ENCODE data around the gene RETN. TPM values are rescaled to one million over a fixed set of nuclear protein-coding genes. Genes with fewer than 3 reads are reported as not detected.

The RETN gene, protein sequence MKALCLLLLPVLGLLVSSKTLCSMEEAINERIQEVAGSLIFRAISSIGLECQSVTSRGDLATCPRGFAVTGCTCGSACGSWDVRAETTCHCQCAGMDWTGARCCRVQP
- 1 to 10 TPM in 1 of 6 experiments, under 1 TPM in 1, not detected in 4; 0.63 to 2.4 TPM for total RNA-seq
- long read RNA-seq, result 0 reads

- H3K27ac ChIP-seq, result no peak within 1 kb of the TSS
- ATAC-seq (peak in 1 of 4 donors; percentile 32), DNase-seq (no peak)
- intact Hi-C loops (cut with DNase I), result no loop called here
- no peaks in the 10 kb centered on the region for H3K27me3 ChIP-seq
- H3K4me3 ChIP-seq, result no peak within 1 kb of the TSS
- 50% methylated on average over 2 of the region's 9 CpGs for WGBS (ENCODE audit: insufficient coverage, low coverage, low lambda C conversion rate, missing lambda C conversion rate)
- TF ChIP-seq CTCF (IDR thresholded peaks at IDR 0.05), result no peak
- TF ChIP-seq POLR2A (IDR thresholded peaks at IDR 0.05), result no peak
- no peaks in the 10 kb centered on the region for H3K9me3 ChIP-seq
- no peaks in the 10 kb centered on the region for H3K4me1 ChIP-seq
- no peaks in the 10 kb centered on the region for H3K36me3 ChIP-seq
These were observed at the start of gene RETN for GRCh38 chr19:7668842-7669241. TSS of gene RETN (plus strand) at chr19:7669049. CDS start at chr19:7669327, 278 bp downstream.

DNA sequence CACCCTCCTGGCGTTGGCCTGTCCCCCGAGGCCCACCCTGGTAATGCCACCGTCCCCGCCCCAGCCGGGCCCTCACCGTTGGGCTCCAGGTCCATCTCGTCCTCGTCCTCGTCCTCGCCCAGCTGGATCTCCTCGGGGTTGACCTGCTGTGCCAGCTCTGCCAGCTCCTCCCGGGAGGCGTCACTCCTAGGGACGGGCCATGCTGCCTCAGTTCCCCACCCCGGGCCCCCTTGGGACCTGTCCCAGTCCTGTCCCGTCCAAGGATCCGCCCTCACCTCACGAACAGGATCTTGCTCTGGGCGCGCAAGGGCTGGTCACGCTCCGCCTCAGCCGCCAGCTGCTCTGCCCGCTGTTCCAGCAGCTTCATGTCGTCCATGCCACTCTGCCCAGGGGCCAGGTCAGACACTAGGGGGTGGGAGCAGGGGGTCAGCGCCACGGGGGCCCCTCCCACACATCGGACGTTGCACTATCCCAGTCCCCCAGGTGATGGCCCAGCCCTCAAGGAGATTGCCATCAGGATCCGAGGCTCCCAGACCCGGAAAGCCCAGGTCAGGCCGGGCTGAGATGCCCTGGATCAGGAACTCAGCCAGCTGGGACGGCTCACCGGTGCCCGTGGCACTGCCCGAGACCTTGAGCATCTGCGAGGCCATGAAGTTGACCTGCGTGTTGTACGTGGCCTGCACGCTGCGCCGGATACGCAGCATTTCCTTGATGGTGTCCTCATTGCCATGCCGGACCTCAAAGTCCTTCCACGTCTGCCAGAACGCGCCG lies 49.0 kb upstream of the RETN start:
- 53% methylated on average over 3 of the region's 48 CpGs for WGBS (ENCODE audit: insufficient coverage, low coverage, low lambda C conversion rate, missing lambda C conversion rate)
- Histone ChIP-seq H3K27me3 (no peaks in the 10 kb centered on the region), H3K4me3 (no peak overlapping the region), H3K9me3 (no peaks in the 10 kb centered on the region), H3K27ac (peak overlapping the region in 2 of 3 donors; percentile 96 to 99), H3K36me3 (peaks cover 0 to 46% (median 14%) of the 10 kb centered on the region in 4 donors), H3K4me1 (peaks cover 0 to 29% (median 14%) of the 10 kb centered on the region in 4 donors)
- peak; percentile 0 to 29 (median 8) for ATAC-seq
- TF ChIP-seq POLR2A (IDR thresholded peaks at IDR 0.05) (no peak), CTCF (IDR thresholded peaks at IDR 0.05) (no peak)
- intact Hi-C loops (cut with DNase I), result no loop called here
- DNase-seq, result peak in 1 of 3 donors; percentile 77

DNA sequence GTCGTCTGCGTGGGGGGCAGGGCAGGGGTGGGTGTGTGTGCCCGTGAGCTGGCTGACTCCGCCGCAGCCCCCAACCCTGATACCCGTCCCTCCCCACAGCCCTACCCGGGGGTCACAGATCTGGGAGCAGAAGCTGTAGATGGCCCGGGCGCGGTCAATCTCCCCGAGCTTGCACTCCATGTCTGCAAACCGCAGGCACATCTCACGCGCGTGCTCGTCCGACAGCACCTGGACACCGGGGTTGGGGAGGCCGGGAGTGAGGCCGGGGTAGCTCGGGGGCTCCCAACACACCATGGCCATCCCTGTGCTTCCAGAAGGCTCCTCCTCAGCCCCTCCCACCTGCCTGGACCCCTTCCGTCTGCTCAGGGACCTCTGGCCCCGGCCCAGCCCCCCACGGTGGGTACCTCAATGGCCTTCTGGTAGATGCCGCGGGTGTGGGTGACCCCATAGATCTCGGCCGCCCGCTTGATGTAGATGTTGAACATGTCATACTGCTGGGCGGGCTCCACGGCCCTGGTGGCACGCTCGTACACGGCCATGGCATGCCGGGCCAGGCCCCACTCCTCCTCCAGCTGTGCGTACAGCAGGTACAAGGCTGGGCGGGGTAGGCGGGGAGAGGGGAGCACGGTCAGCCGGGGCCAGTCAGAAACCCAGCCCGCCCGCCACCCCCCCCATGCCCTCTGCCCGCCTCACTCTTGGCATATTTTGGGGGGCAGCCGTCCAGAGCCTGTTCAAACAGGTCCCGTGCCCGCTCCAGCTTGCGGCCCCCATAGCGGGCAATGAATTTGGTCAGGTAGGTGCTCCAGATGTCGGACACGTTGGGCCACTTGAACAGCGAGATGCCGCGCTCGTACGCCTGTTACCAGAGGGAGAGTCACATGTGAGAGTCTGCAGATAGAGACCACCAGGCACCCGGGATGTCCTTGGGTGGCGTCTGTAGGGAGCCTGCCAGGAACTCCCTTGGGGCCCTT lies 48.1 kb upstream of the RETN start:
- no peaks in the 10 kb centered on the region for H3K27me3 ChIP-seq
- peak overlapping the region in 2 of 3 donors; percentile 96 to 99 for H3K27ac ChIP-seq
- TF ChIP-seq POLR2A (IDR thresholded peaks at IDR 0.05) (no peak), CTCF (IDR thresholded peaks at IDR 0.05) (no peak)
- no peak for DNase-seq
- no peaks in the 10 kb centered on the region for H3K9me3 ChIP-seq
- ATAC-seq, result no peak
- peaks cover 0 to 46% (median 19%) of the 10 kb centered on the region in 4 donors for H3K36me3 ChIP-seq
- intact Hi-C loops (cut with DNase I), result no loop called here
- 96% methylated on average over 11 of the region's 57 CpGs for WGBS (ENCODE audit: insufficient coverage, low coverage, low lambda C conversion rate, missing lambda C conversion rate)
- no peak overlapping the region for H3K4me3 ChIP-seq
- peaks cover 0 to 29% (median 14%) of the 10 kb centered on the region in 4 donors for H3K4me1 ChIP-seq

- 71% methylated on average over 4 of the region's 16 CpGs for WGBS (ENCODE audit: insufficient coverage, low coverage, low lambda C conversion rate, missing lambda C conversion rate)
- TF ChIP-seq CTCF (IDR thresholded peaks at IDR 0.05) (no peak), POLR2A (IDR thresholded peaks at IDR 0.05) (no peak)
- DNase-seq (no peak), ATAC-seq (no peak)
- Histone ChIP-seq H3K27me3 (no peaks in the 10 kb centered on the region), H3K9me3 (no peaks in the 10 kb centered on the region), H3K4me3 (no peak overlapping the region), H3K27ac (no peak overlapping the region), H3K36me3 (peaks cover 0 to 51% (median 21%) of the 10 kb centered on the region in 4 donors), H3K4me1 (peaks cover 0 to 23% (median 11%) of the 10 kb centered on the region in 4 donors)
- intact Hi-C loops (cut with DNase I), result no loop called here
These were observed 45.7 kb upstream of the RETN start for GRCh38 chr19:7622933-7623685.
